Measurements from ENCODE around the gene FAM3B.

The FAM3B gene
- total RNA-seq = 0 reads per million in 3 donors

- Histone ChIP-seq H3K4me1 (ENCODE audit: control insufficient read depth, insufficient read depth, low read length, poor library complexity, severe bottlenecking) (peaks cover 5% of the 10 kb centered on the region), H3K27me3 (replicated peaks; ENCODE audit: control insufficient read depth, insufficient read depth, low read length, poor library complexity, severe bottlenecking) (peaks cover 23% of the 10 kb centered on the region), H3K27ac (ENCODE audit: insufficient read depth, low read length, poor library complexity, severe bottlenecking) (no peak within 1 kb of the TSS), H3K4me3 (ENCODE audit: insufficient read depth, low read depth, low read length, poor library complexity, severe bottlenecking) (no peak within 1 kb of the TSS), H3K36me3 (ENCODE audit: control insufficient read depth, insufficient read depth, low read length) (no peaks in the 10 kb centered on the region), H3K9me3 (ENCODE audit: control insufficient read depth, low read length) (no peaks in the 10 kb centered on the region)
- DNase-seq = no peak
These were observed at the start of gene FAM3B for GRCh38 chr21:41316200-41317062. TSS of gene FAM3B (plus strand) at chr21:41316801. CDS start at chr21:41316880, 79 bp downstream.

- Histone ChIP-seq H3K9me3 (ENCODE audit: control insufficient read depth, low read length) (peaks cover 3% of the 10 kb centered on the region), H3K36me3 (ENCODE audit: control insufficient read depth, insufficient read depth, low read length) (no peaks in the 10 kb centered on the region), H3K4me1 (ENCODE audit: control insufficient read depth, insufficient read depth, low read length, poor library complexity, severe bottlenecking) (no peaks in the 10 kb centered on the region), H3K27me3 (replicated peaks; ENCODE audit: control insufficient read depth, insufficient read depth, low read length, poor library complexity, severe bottlenecking) (peaks cover 5% of the 10 kb centered on the region), H3K4me3 (ENCODE audit: insufficient read depth, low read depth, low read length, poor library complexity, severe bottlenecking) (no peak overlapping the region), H3K27ac (ENCODE audit: insufficient read depth, low read length, poor library complexity, severe bottlenecking) (no peak overlapping the region)
- DNase-seq = no peak
These were observed 49.3 kb upstream of the FAM3B start for GRCh38 chr21:41267346-41267745.

GRCh38 chr21:41269535-41269934 lies 47.1 kb upstream of the FAM3B start:
- Histone ChIP-seq H3K27me3 (replicated peaks; ENCODE audit: control insufficient read depth, insufficient read depth, low read length, poor library complexity, severe bottlenecking) (peaks cover 5% of the 10 kb centered on the region), H3K27ac (ENCODE audit: insufficient read depth, low read length, poor library complexity, severe bottlenecking) (no peak overlapping the region), H3K36me3 (ENCODE audit: control insufficient read depth, insufficient read depth, low read length) (no peaks in the 10 kb centered on the region), H3K4me3 (ENCODE audit: insufficient read depth, low read depth, low read length, poor library complexity, severe bottlenecking) (no peak overlapping the region), H3K4me1 (ENCODE audit: control insufficient read depth, insufficient read depth, low read length, poor library complexity, severe bottlenecking) (no peaks in the 10 kb centered on the region), H3K9me3 (ENCODE audit: control insufficient read depth, low read length) (peaks cover 3% of the 10 kb centered on the region)
- no peak for DNase-seq

DNA sequence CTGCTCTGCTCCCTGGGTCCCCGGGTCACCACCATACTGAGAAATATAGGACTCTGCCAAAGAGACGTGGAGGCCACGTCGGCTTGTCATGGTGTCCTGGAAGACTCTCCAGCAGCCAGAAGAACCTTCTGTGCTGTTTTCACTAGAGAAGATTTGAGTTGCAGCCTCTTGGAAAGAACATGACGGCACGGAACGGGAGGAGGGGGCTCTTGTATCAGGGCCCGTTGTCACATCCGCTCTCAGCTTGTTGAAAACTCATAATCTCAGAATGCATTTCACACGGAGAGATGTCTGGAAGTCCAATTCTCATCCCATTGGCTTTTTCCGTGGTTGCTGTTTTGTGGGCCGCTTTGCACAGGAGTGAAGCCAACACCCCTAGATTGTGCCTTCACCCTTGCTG lies 39.4 kb upstream of the FAM3B start:
- no peaks in the 10 kb centered on the region for H3K9me3 ChIP-seq (ENCODE audit: control insufficient read depth, low read length)
- no peak for DNase-seq
- H3K27me3 ChIP-seq (replicated peaks; ENCODE audit: control insufficient read depth, insufficient read depth, low read length, poor library complexity, severe bottlenecking) = no peaks in the 10 kb centered on the region

DNA sequence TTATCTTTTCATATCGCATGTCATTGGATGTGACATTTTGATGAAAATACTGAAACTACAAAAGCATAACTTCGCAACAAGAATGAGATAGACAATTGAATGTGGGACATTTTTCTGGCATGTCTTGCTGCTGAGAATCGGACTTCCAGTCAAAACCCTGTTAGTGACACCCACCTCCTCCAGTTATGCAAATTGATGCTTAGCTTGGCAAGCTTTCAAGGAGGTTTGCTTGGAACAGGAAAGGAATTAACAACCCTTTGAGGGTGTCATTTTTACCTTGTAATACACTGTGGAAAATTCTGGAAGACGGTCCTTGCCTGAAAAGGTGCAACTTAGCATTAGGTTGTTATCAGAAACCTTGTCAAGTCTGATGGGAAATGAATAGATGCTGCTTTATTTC lies 38.8 kb upstream of the FAM3B start:
- no peak for DNase-seq
- Histone ChIP-seq H3K4me1 (ENCODE audit: control insufficient read depth, insufficient read depth, low read length, poor library complexity, severe bottlenecking) (no peaks in the 10 kb centered on the region), H3K36me3 (ENCODE audit: control insufficient read depth, insufficient read depth, low read length) (no peaks in the 10 kb centered on the region), H3K9me3 (ENCODE audit: control insufficient read depth, low read length) (no peaks in the 10 kb centered on the region), H3K27me3 (replicated peaks; ENCODE audit: control insufficient read depth, insufficient read depth, low read length, poor library complexity, severe bottlenecking) (no peaks in the 10 kb centered on the region), H3K27ac (ENCODE audit: insufficient read depth, low read length, poor library complexity, severe bottlenecking) (no peak overlapping the region), H3K4me3 (ENCODE audit: insufficient read depth, low read depth, low read length, poor library complexity, severe bottlenecking) (no peak overlapping the region)

More for the DNA sequence above, 39.4 kb upstream of the FAM3B start:
- no peak overlapping the region for H3K4me3 ChIP-seq (ENCODE audit: insufficient read depth, low read depth, low read length, poor library complexity, severe bottlenecking)
- H3K36me3 ChIP-seq (ENCODE audit: control insufficient read depth, insufficient read depth, low read length) = no peaks in the 10 kb centered on the region
- H3K27ac ChIP-seq (ENCODE audit: insufficient read depth, low read length, poor library complexity, severe bottlenecking) = no peak overlapping the region
- H3K4me1 ChIP-seq (ENCODE audit: control insufficient read depth, insufficient read depth, low read length, poor library complexity, severe bottlenecking) = no peaks in the 10 kb centered on the region

- Histone ChIP-seq H3K4me1 (ENCODE audit: control insufficient read depth, insufficient read depth, low read length, poor library complexity, severe bottlenecking) (no peaks in the 10 kb centered on the region), H3K9me3 (ENCODE audit: control insufficient read depth, low read length) (no peaks in the 10 kb centered on the region), H3K27me3 (replicated peaks; ENCODE audit: control insufficient read depth, insufficient read depth, low read length, poor library complexity, severe bottlenecking) (no peaks in the 10 kb centered on the region), H3K36me3 (ENCODE audit: control insufficient read depth, insufficient read depth, low read length) (no peaks in the 10 kb centered on the region), H3K27ac (ENCODE audit: insufficient read depth, low read length, poor library complexity, severe bottlenecking) (no peak overlapping the region), H3K4me3 (ENCODE audit: insufficient read depth, low read depth, low read length, poor library complexity, severe bottlenecking) (no peak overlapping the region)
- DNase-seq = no peak
These were observed 36.3 kb upstream of the FAM3B start for GRCh38 chr21:41280115-41280919.

- Histone ChIP-seq H3K4me3 (ENCODE audit: insufficient read depth, low read depth, low read length, poor library complexity, severe bottlenecking) (no peak overlapping the region), H3K27me3 (replicated peaks; ENCODE audit: control insufficient read depth, insufficient read depth, low read length, poor library complexity, severe bottlenecking) (no peaks in the 10 kb centered on the region)
- DNase-seq = no peak
These were observed 34.2 kb upstream of the FAM3B start for GRCh38 chr21:41282412-41282811.

GRCh38 chr21:41283211-41283818 lies 33.3 kb upstream of the FAM3B start:
- peak in 2 of 3 donors; percentile 10 to 27 for DNase-seq
- no peak overlapping the region for H3K4me3 ChIP-seq (ENCODE audit: insufficient read depth, low read depth, low read length, poor library complexity, severe bottlenecking)
- no peak overlapping the region for H3K27ac ChIP-seq (ENCODE audit: insufficient read depth, low read length, poor library complexity, severe bottlenecking)
- no peaks in the 10 kb centered on the region for H3K9me3 ChIP-seq (ENCODE audit: control insufficient read depth, low read length)
- H3K36me3 ChIP-seq (ENCODE audit: control insufficient read depth, insufficient read depth, low read length) = no peaks in the 10 kb centered on the region
- no peaks in the 10 kb centered on the region for H3K27me3 ChIP-seq (replicated peaks; ENCODE audit: control insufficient read depth, insufficient read depth, low read length, poor library complexity, severe bottlenecking)
- no peaks in the 10 kb centered on the region for H3K4me1 ChIP-seq (ENCODE audit: control insufficient read depth, insufficient read depth, low read length, poor library complexity, severe bottlenecking)

More at GRCh38 chr21:41282412-41282811, 34.2 kb upstream of the FAM3B start:
- H3K36me3 ChIP-seq (ENCODE audit: control insufficient read depth, insufficient read depth, low read length) = no peaks in the 10 kb centered on the region
- no peaks in the 10 kb centered on the region for H3K4me1 ChIP-seq (ENCODE audit: control insufficient read depth, insufficient read depth, low read length, poor library complexity, severe bottlenecking)
- H3K27ac ChIP-seq (ENCODE audit: insufficient read depth, low read length, poor library complexity, severe bottlenecking) = no peak overlapping the region
- no peaks in the 10 kb centered on the region for H3K9me3 ChIP-seq (ENCODE audit: control insufficient read depth, low read length)

- peaks cover 3% of the 10 kb centered on the region for H3K27me3 ChIP-seq (replicated peaks; ENCODE audit: control insufficient read depth, insufficient read depth, low read length, poor library complexity, severe bottlenecking)
- H3K27ac ChIP-seq (ENCODE audit: insufficient read depth, low read length, poor library complexity, severe bottlenecking) = no peak overlapping the region
- no peak for DNase-seq
- no peaks in the 10 kb centered on the region for H3K4me1 ChIP-seq (ENCODE audit: control insufficient read depth, insufficient read depth, low read length, poor library complexity, severe bottlenecking)
- no peak overlapping the region for H3K4me3 ChIP-seq (ENCODE audit: insufficient read depth, low read depth, low read length, poor library complexity, severe bottlenecking)
- H3K9me3 ChIP-seq (ENCODE audit: control insufficient read depth, low read length) = no peaks in the 10 kb centered on the region
- no peaks in the 10 kb centered on the region for H3K36me3 ChIP-seq (ENCODE audit: control insufficient read depth, insufficient read depth, low read length)
These were observed 27.2 kb upstream of the FAM3B start for GRCh38 chr21:41289431-41289830.

Data from effector memory CD4-positive, alpha-beta T cell (primary cell).